ENCODE results near the gene PTPRT. TPM values are rescaled to one million over a fixed set of nuclear protein-coding genes. Genes with fewer than 3 reads are reported as not detected.

Gene PTPRT
- polyA plus RNA-seq (2013, experiment 1 of 2), result 0.50 TPM
- polyA plus RNA-seq (2013, experiment 2 of 2), result 0.38 TPM

DNA sequence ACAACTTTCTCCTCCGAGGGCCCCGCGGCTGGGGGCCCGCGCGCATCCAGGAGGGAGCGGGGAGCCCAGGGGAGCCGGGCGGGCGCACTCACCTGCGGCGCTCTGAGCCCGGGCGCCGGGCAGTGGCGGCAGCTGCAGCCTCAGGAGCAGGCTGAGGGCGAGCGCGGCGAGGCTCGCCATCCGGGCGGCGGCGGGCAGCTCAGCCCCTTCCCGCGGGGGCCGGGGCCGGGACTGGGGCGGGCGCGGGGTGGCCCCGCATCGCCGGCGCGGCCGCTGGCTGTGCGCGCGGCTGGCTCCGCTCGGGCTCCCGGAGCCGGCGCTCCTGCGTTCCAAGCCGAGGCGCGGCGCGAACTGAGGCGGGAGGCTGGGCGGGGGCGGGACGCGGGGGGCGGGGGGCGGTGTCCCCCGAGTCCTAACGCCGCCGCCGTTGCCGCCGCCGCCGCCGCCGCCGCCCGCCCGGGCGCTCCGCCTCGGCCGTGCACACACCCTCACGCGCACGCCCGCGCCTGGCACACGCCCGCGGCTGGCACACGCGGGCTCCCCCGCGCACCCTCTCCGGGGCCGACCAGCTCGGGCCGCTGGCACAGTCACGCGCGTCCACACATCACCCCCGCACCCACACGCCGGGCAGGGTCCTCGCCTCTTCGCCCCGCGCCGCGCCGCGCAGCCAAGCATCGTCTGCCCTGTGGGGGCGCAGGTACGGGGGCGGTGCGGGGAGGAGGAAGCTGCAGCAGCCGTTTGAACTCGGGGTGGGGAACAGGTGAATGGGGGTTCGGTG is at the start of gene PTPRT:
Gene PTPRT, minus strand, starts transcription at position 353 of the 778 bp plus-strand sequence. Its CDS starts 173 bp downstream, at position 180.
- peak within 1 kb of the TSS; percentile 58 for H3K4me3 ChIP-seq (ENCODE audit: low read length)
- no peak within 1 kb of the TSS for H3K27ac ChIP-seq (ENCODE audit: low read depth, low read length)
- no peak within 1 kb of the TSS for H3K9ac ChIP-seq (ENCODE audit: low read depth, low read length)
- peaks cover 55% of the 10 kb centered on the region for H3K27me3 ChIP-seq (ENCODE audit: insufficient read depth, low read length)
- no peaks in the 10 kb centered on the region for H3K36me3 ChIP-seq (ENCODE audit: insufficient read depth, low read length)
- no peaks in the 10 kb centered on the region for H3K9me3 ChIP-seq (ENCODE audit: insufficient read depth, low read depth, low read length)
- WGBS, result 3% methylated on average over 115 of the region's 115 CpGs
- H3K4me1 ChIP-seq (ENCODE audit: insufficient read depth, low read length), result peaks cover 8% of the 10 kb centered on the region; the same call in 1 of the 2 replicates

DNA sequence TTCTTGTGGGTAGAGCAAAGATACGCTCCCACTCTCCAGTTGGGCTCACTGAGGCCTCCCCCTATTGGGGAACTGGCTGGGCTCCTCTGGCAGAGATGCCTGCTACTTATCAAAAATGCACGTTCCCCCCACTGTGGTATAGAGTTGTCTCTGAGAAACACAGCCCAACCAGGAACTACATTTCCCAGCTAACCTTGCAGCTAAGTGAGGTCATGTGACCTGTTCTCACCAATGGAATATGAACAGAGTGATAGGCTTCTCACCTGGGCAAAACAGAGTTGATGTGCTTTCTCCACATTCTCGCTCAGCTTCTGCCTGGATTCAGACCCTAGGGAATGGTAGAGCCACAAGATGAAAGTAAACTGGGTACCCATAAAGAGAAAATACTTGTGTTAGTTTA is 49.1 kb upstream of the PTPRT start:
- no peak overlapping the region for H3K4me3 ChIP-seq (ENCODE audit: low read length)
- WGBS, result 59% methylated on average over 3 of the region's 3 CpGs
- no peak overlapping the region for H3K27ac ChIP-seq (ENCODE audit: low read depth, low read length)
- H3K36me3 ChIP-seq (ENCODE audit: insufficient read depth, low read length), result no peaks in the 10 kb centered on the region
- H3K27me3 ChIP-seq (ENCODE audit: insufficient read depth, low read length), result no peaks in the 10 kb centered on the region
- no peak overlapping the region for H3K9ac ChIP-seq (ENCODE audit: low read depth, low read length)
- H3K9me3 ChIP-seq (ENCODE audit: insufficient read depth, low read depth, low read length), result no peaks in the 10 kb centered on the region
- H3K4me1 ChIP-seq (ENCODE audit: insufficient read depth, low read length), result no peaks in the 10 kb centered on the region

GRCh38 chr20:43238266-43238665 is 48.6 kb upstream of the PTPRT start:
- Histone ChIP-seq H3K27me3 (ENCODE audit: insufficient read depth, low read length) (no peaks in the 10 kb centered on the region), H3K4me1 (ENCODE audit: insufficient read depth, low read length) (no peaks in the 10 kb centered on the region), H3K9me3 (ENCODE audit: insufficient read depth, low read depth, low read length) (no peaks in the 10 kb centered on the region), H3K4me3 (ENCODE audit: low read length) (no peak overlapping the region), H3K27ac (ENCODE audit: low read depth, low read length) (no peak overlapping the region), H3K36me3 (ENCODE audit: insufficient read depth, low read length) (no peaks in the 10 kb centered on the region), H3K9ac (ENCODE audit: low read depth, low read length) (no peak overlapping the region)
- WGBS, result 67% methylated on average over 5 of the region's 5 CpGs

GRCh38 chr20:43237651-43238168 is 48.0 kb upstream of the PTPRT start:
- Histone ChIP-seq H3K36me3 (ENCODE audit: insufficient read depth, low read length) (no peaks in the 10 kb centered on the region), H3K9me3 (ENCODE audit: insufficient read depth, low read depth, low read length) (no peaks in the 10 kb centered on the region), H3K4me1 (ENCODE audit: insufficient read depth, low read length) (0 out of 2 replicates have a peak, but pooled peaks cover 2% of the 10 kb centered on the region), H3K9ac (ENCODE audit: low read depth, low read length) (no peak overlapping the region), H3K27me3 (ENCODE audit: insufficient read depth, low read length) (no peaks in the 10 kb centered on the region; the same call in 1 of the 2 replicates), H3K4me3 (ENCODE audit: low read length) (no peak overlapping the region), H3K27ac (ENCODE audit: low read depth, low read length) (no peak overlapping the region)
- WGBS, result 93% methylated on average over 4 of the region's 4 CpGs

GRCh38 chr20:43235998-43236397 is 46.3 kb upstream of the PTPRT start:
- no peaks in the 10 kb centered on the region for H3K36me3 ChIP-seq (ENCODE audit: insufficient read depth, low read length)
- H3K27me3 ChIP-seq (ENCODE audit: insufficient read depth, low read length), result peaks cover 8% of the 10 kb centered on the region; the same call in 1 of the 2 replicates
- H3K9ac ChIP-seq (ENCODE audit: low read depth, low read length), result no peak overlapping the region
- peaks cover 9% of the 10 kb centered on the region; the same call in 1 of the 2 replicates for H3K4me1 ChIP-seq (ENCODE audit: insufficient read depth, low read length)
- no peaks in the 10 kb centered on the region for H3K9me3 ChIP-seq (ENCODE audit: insufficient read depth, low read depth, low read length)
- no peak overlapping the region for H3K27ac ChIP-seq (ENCODE audit: low read depth, low read length)
- WGBS, result 81% methylated on average over 2 of the region's 2 CpGs
- no peak overlapping the region for H3K4me3 ChIP-seq (ENCODE audit: low read length)

- no peak overlapping the region for H3K9ac ChIP-seq (ENCODE audit: low read depth, low read length)
- H3K36me3 ChIP-seq (ENCODE audit: insufficient read depth, low read length), result no peaks in the 10 kb centered on the region
- peaks cover 9% of the 10 kb centered on the region; the same call in 1 of the 2 replicates for H3K4me1 ChIP-seq (ENCODE audit: insufficient read depth, low read length)
- 76% methylated on average over 1 of the region's 1 CpG for WGBS
- no peak overlapping the region for H3K4me3 ChIP-seq (ENCODE audit: low read length)
- no peak overlapping the region for H3K27ac ChIP-seq (ENCODE audit: low read depth, low read length)
- H3K27me3 ChIP-seq (ENCODE audit: insufficient read depth, low read length), result peaks cover 8% of the 10 kb centered on the region; the same call in 1 of the 2 replicates
- H3K9me3 ChIP-seq (ENCODE audit: insufficient read depth, low read depth, low read length), result no peaks in the 10 kb centered on the region
Observed at GRCh38 chr20:43231829-43232228, 42.1 kb upstream of the PTPRT start.

- Histone ChIP-seq H3K9me3 (ENCODE audit: insufficient read depth, low read depth, low read length) (no peaks in the 10 kb centered on the region), H3K9ac (ENCODE audit: low read depth, low read length) (no peak overlapping the region), H3K27me3 (ENCODE audit: insufficient read depth, low read length) (peaks cover 8% of the 10 kb centered on the region; the same call in 1 of the 2 replicates), H3K27ac (ENCODE audit: low read depth, low read length) (no peak overlapping the region), H3K36me3 (ENCODE audit: insufficient read depth, low read length) (no peaks in the 10 kb centered on the region), H3K4me1 (ENCODE audit: insufficient read depth, low read length) (peaks cover 9% of the 10 kb centered on the region; the same call in 1 of the 2 replicates), H3K4me3 (ENCODE audit: low read length) (no peak overlapping the region)
- 90% methylated on average over 3 of the region's 3 CpGs for WGBS
Observed at GRCh38 chr20:43229696-43230095, 40.0 kb upstream of the PTPRT start.

GRCh38 chr20:43220612-43221011 is 30.9 kb upstream of the PTPRT start:
- Histone ChIP-seq H3K4me3 (ENCODE audit: low read length) (no peak overlapping the region), H3K27me3 (ENCODE audit: insufficient read depth, low read length) (no peaks in the 10 kb centered on the region), H3K27ac (ENCODE audit: low read depth, low read length) (no peak overlapping the region), H3K9ac (ENCODE audit: low read depth, low read length) (no peak overlapping the region), H3K4me1 (ENCODE audit: insufficient read depth, low read length) (no peaks in the 10 kb centered on the region), H3K36me3 (ENCODE audit: insufficient read depth, low read length) (no peaks in the 10 kb centered on the region), H3K9me3 (ENCODE audit: insufficient read depth, low read depth, low read length) (no peaks in the 10 kb centered on the region)
- WGBS, result 94% methylated on average over 4 of the region's 4 CpGs

- Histone ChIP-seq H3K27me3 (ENCODE audit: insufficient read depth, low read length) (no peaks in the 10 kb centered on the region), H3K9me3 (ENCODE audit: insufficient read depth, low read depth, low read length) (no peaks in the 10 kb centered on the region), H3K9ac (ENCODE audit: low read depth, low read length) (no peak overlapping the region), H3K4me3 (ENCODE audit: low read length) (no peak overlapping the region), H3K36me3 (ENCODE audit: insufficient read depth, low read length) (no peaks in the 10 kb centered on the region), H3K4me1 (ENCODE audit: insufficient read depth, low read length) (no peaks in the 10 kb centered on the region), H3K27ac (ENCODE audit: low read depth, low read length) (no peak overlapping the region)
- 57% methylated on average over 2 of the region's 3 CpGs for WGBS
Observed at GRCh38 chr20:43210901-43211300, 21.2 kb upstream of the PTPRT start.

- H3K27me3 ChIP-seq (ENCODE audit: insufficient read depth, low read length), result no peaks in the 10 kb centered on the region
- no peak overlapping the region for H3K27ac ChIP-seq (ENCODE audit: low read depth, low read length)
- no peaks in the 10 kb centered on the region for H3K36me3 ChIP-seq (ENCODE audit: insufficient read depth, low read length)
- no peak overlapping the region for H3K9ac ChIP-seq (ENCODE audit: low read depth, low read length)
- no peak overlapping the region for H3K4me3 ChIP-seq (ENCODE audit: low read length)
- no peaks in the 10 kb centered on the region for H3K4me1 ChIP-seq (ENCODE audit: insufficient read depth, low read length)
- WGBS, result 88% methylated on average over 1 of the region's 2 CpGs
- H3K9me3 ChIP-seq (ENCODE audit: insufficient read depth, low read depth, low read length), result peaks cover 5% of the 10 kb centered on the region; the same call in 1 of the 2 replicates
Observed at GRCh38 chr20:43209831-43210230, 20.1 kb upstream of the PTPRT start.

DNA sequence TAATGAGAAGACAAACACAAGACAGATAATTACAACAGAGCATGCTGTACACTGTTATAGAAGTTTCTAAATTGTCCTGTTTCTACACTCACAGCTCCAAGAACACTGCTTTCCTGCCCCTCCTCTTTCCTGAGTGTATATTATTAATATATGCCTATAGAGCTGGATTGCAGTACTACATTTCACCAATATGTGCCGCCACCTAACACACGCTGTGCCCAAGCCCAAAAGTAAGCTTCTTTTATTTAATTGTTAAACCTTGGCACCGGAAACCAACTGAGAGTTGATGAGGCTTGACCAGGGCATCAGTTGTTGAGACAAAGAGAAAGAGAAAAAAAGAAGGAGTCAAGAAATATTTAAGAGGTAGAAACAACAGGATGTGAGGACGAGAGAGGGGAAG is 16.0 kb upstream of the PTPRT start:
- WGBS, result 92% methylated on average over 4 of the region's 4 CpGs
- H3K27me3 ChIP-seq (ENCODE audit: insufficient read depth, low read length), result no peaks in the 10 kb centered on the region
- H3K4me1 ChIP-seq (ENCODE audit: insufficient read depth, low read length), result no peaks in the 10 kb centered on the region
- no peaks in the 10 kb centered on the region for H3K36me3 ChIP-seq (ENCODE audit: insufficient read depth, low read length)
- H3K9ac ChIP-seq (ENCODE audit: low read depth, low read length), result no peak overlapping the region
- H3K4me3 ChIP-seq (ENCODE audit: low read length), result no peak overlapping the region
- peaks cover 5% of the 10 kb centered on the region; the same call in 1 of the 2 replicates for H3K9me3 ChIP-seq (ENCODE audit: insufficient read depth, low read depth, low read length)
- H3K27ac ChIP-seq (ENCODE audit: low read depth, low read length), result no peak overlapping the region

All from HUES64 (cell line).